Heart left ventricle (tissue), 16 donors: ENCODE measurements around the gene CUEDC2. TPM values are rescaled to one million over a fixed set of nuclear protein-coding genes. Genes with fewer than 3 reads are reported as not detected.
"Not testable (repeated sequence)": the region's sequence is repeated elsewhere in the genome, so short reads cannot be mapped to it uniquely, and the experiment has no call there.

Experiments used
- ATAC-seq, 4 donors: fragments of 200-7000 bp; cut with Tn5 transposase; one replicate each; pipeline ENCODE4 v1.9.1; 2020 to 2022; ENCODE audit warnings: moderate library complexity in 4 of 4, mild to moderate bottlenecking in 3 of 4, moderate number of reproducible peaks in 1 of 4
- DNase-seq, 5 donors: peaks; one replicate each; pipeline ENCODE4 v3.0.0-alpha.2; 2020
- H3K27ac ChIP-seq, 12 donors: fragments of 200-600 bp; sonication (generic) in 4 of 12; one replicate each; pipeline versions ENCODE4 v1.5.0 to v1.8.0; 2016 to 2022; ENCODE audit warnings: mild to moderate bottlenecking in 2 of 12
- H3K27me3 ChIP-seq, 9 donors: fragments of 200-600 bp; sonication (generic) in 2 of 9; one replicate each; pipeline versions ENCODE4 v1.5.1 to v1.8.0; 2016 to 2022; ENCODE audit warnings: mild to moderate bottlenecking in 3 of 9
- H3K36me3 ChIP-seq, 9 donors: fragments of 200-600 bp; sonication (generic) in 2 of 9; one replicate each; pipeline versions ENCODE4 v1.5.0 to v1.8.0; 2018 to 2022; ENCODE audit warnings: mild to moderate bottlenecking in 2 of 9
- H3K4me1 ChIP-seq, 12 donors: fragments of 200-600 bp; sonication (generic) in 4 of 12; one replicate each; pipeline versions ENCODE4 v1.5.0 to v1.8.0; 2016 to 2022; ENCODE audit warnings: mild to moderate bottlenecking in 3 of 12
- H3K4me3 ChIP-seq, 12 donors: fragments of 200-600 bp; sonication (generic) in 4 of 12; one replicate each; pipeline versions ENCODE4 v1.5.0 to v1.8.0; 2017 to 2022; ENCODE audit warnings: mild to moderate bottlenecking in 9 of 12, moderate library complexity in 4 of 12
- H3K9me3 ChIP-seq, 12 donors: fragments of 200-600 bp; sonication (generic) in 4 of 12; one replicate each; pipeline versions ENCODE4 v1.5.0 to v1.8.0; 2016 to 2022; ENCODE audit warnings: mild to moderate bottlenecking in 1 of 12
- CTCF ChIP-seq, 12 donors: fragments of 200-600 bp; sonication (generic) in 4 of 12; IDR thresholded peaks; one replicate each; pipeline versions ENCODE4 v1.5.0 to v1.8.0; 2018 to 2022; ENCODE audit warnings: antibody characterized with exemption in 12 of 12, mild to moderate bottlenecking in 5 of 12
- POLR2A ChIP-seq, 2 donors: fragments of 450-650 bp; IDR thresholded peaks; one replicate each; pipeline ENCODE4 v1.6.1; 2017; ENCODE audit warnings: antibody characterized with exemption in 2 of 2, mild to moderate bottlenecking in 2 of 2, moderate library complexity in 2 of 2
- WGBS, 4 donors: extraction: QIAGEN DNeasy Blood & Tissue Kit in 2 of 4; methylation state at CpG; one replicate each; pipeline versions ENCODE4 v1.1.5 to v1.1.7; 2013 to 2018; 5-methylcytosine and 5-hydroxymethylcytosine counted together
- intact Hi-C, 10 donors: fragments of 100-400 bp; cut with DNase I; formaldehyde crosslinking; loops; one replicate each; pipeline versions ENCODE4 v1.11.1 to v1.14.2; 2022
- polyA plus RNA-seq, 2 donors: library from polyadenylated mRNA; stranded (reverse); fragments of 200-250 nt; gene quantifications; one replicate each; pipeline ENCODE4 v1.2.3, GENCODE V29; 2013
- total RNA-seq, 9 donors: library from RNA; depleted of rRNA in 2 of 9; stranded (reverse); fragments of >200 nt in 2 of 9; fragmentation: NEBNext Ultra II Directional in 3 of 9; extraction: Animal tissue kit (Norgen Biotek cat#: 25700) in 3 of 9; gene quantifications; one replicate each; pipeline versions ENCODE4 v1.1.0 to v1.2.4, GENCODE V29; 2016 to 2023
- donor health status: ischemic (EF 13 %, LVEDD 7.1; RV severe dilation, severe dysfunction).
- donor health status: healthy with polysubstance abuse.
- donor health status: DM: no; HTN: yes; CAD: no.
- donor health status: DM: no; HTN: no; CAD: no.
- donor health status: ischemic (EF 25% LVEDD 6.9; RV normal size, moderate dysfunction).
- donor health status: ischemic (EF 25% LVEDD 5.7; RV mildly dilated, moderate dysfunction).
- donor health status: healthy.
- donor health status: DM: yes; HTN: yes; CAD: no.
- donor health status: ischemic (EF 35%, LVEDD 5.7; RV mildly dilated, moderate dysfunction).
- donor health status: nonischemic (EF 11% LVEDD 7.7; RV severe dilation, severe dysfunction).
- donor health status: DM: yes; HTN: yes; CAD: no.
- donor health status: PGD.
- donor health status: ischemic (EF 29% LVEDD 5.4; RV normal size, mild dysfunction).
- donor health status: nonischemic (EF 23%, LVEDD 6.1; RV moderate dilation, normal function).

The CUEDC2 gene
- total and polyA plus RNA-seq, 11 donors, result 62.0 to 107 (median 79.2) TPM

DNA sequence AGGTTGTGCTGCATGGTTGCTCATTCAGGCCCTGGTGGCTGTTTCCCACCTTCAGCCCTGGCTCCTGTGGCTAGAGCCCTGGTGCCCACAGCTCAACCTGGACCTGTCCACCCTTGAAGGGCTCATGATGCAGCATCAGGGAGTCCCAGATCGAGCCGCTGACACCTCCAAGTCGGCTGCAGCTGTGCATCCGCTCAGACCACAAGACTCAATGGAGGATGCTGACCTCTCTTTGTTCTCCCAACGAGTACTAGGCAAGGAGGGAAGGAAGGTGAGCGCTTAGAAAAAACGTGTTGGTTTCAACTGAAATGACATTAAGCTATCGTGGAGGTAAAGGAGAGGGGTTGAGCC is 28.4 kb upstream of the CUEDC2 start:
- intact Hi-C loops, result loop anchor here in 1 of 10 donors (5.0 kb wide), 1 partner anchor 39 kb away; the partner anchor contains the start of gene FBXL15
- no peak for DNase-seq
- Histone ChIP-seq H3K4me3 (peak overlapping the region; percentile 29 to 87 (median 60)), H3K27me3 (no peaks in the 10 kb centered on the region), H3K4me1 (peaks cover 0 to 29% (median 14%) of the 10 kb centered on the region in 12 donors), H3K36me3 (peaks cover 0 to 5% (median 0%) of the 10 kb centered on the region in 9 donors), H3K27ac (peak overlapping the region in 5 of 12 donors; percentile 0 to 62 (median 22)), H3K9me3 (no peaks in the 10 kb centered on the region)
- 23 to 40% (median 33%) methylated on average over 8 of the region's 8 CpGs for WGBS, 4 donors
- no peak for TF ChIP-seq POLR2A (IDR thresholded peaks at IDR 0.05)
- TF ChIP-seq CTCF (IDR thresholded peaks at IDR 0.05), result no peak
- peak in 2 of 4 donors; percentile 6 to 11 for ATAC-seq

DNA sequence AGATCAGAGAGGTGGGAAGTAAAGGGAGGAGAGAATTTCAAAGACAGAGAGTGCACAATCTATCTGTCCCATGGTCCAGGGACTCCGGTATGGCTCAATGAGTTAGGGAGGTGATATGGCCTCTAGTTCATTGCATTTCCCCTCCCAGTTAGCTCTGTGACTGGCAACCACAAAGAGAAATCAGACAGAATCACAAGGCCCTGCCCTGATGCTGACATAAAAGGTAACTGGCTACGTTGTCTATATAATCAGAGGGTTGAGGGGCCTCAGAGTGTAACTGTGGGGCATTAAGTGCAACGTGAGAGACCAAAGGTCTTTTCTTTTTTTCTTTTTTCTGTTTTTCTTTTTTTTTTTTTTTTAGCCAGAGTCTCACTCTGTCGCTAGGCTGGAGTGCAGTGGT is 26.3 kb upstream of the CUEDC2 start:
- 83 to 89% (median 85%) methylated on average over 4 of the region's 4 CpGs for WGBS, 4 donors
- Histone ChIP-seq H3K4me1 (peaks cover 0 to 32% (median 14%) of the 10 kb centered on the region in 12 donors), H3K4me3 (no peak overlapping the region), H3K9me3 (no peaks in the 10 kb centered on the region), H3K36me3 (peaks cover 0 to 11% (median 0%) of the 10 kb centered on the region in 9 donors), H3K27me3 (no peaks in the 10 kb centered on the region), H3K27ac (no peak overlapping the region)
- ATAC-seq, result no peak
- intact Hi-C loops, result no loop called here
- DNase-seq, result no peak
- TF ChIP-seq POLR2A (IDR thresholded peaks at IDR 0.05) (no peak), CTCF (IDR thresholded peaks at IDR 0.05) (no peak)

GRCh38 chr10:102457591-102458150 is 25.3 kb upstream of the CUEDC2 start:
- H3K4me1 ChIP-seq, result peaks cover 0 to 39% (median 13%) of the 10 kb centered on the region in 12 donors
- TF ChIP-seq POLR2A (IDR thresholded peaks at IDR 0.05), result no peak
- no peak for TF ChIP-seq CTCF (IDR thresholded peaks at IDR 0.05)
- no peak for ATAC-seq

GRCh38 chr10:102455893-102456471 is 23.6 kb upstream of the CUEDC2 start:
- Histone ChIP-seq H3K27ac (peak overlapping the region in 1 of 12 donors; percentile 55), H3K4me3 (no peak overlapping the region), H3K36me3 (peaks cover 0 to 11% (median 0%) of the 10 kb centered on the region in 9 donors), H3K9me3 (no peaks in the 10 kb centered on the region), H3K27me3 (no peaks in the 10 kb centered on the region), H3K4me1 (peaks cover 0 to 42% (median 11%) of the 10 kb centered on the region in 12 donors)
- WGBS, 4 donors, result 83 to 88% (median 85%) methylated on average over 7 of the region's 7 CpGs
- intact Hi-C loops, result no loop called here
- TF ChIP-seq POLR2A (IDR thresholded peaks at IDR 0.05) (no peak), CTCF (IDR thresholded peaks at IDR 0.05) (no peak)
- peak in 1 of 4 donors; percentile 21 for ATAC-seq
- no peak for DNase-seq

More at GRCh38 chr10:102457591-102458150, 25.3 kb upstream of the CUEDC2 start:
- Histone ChIP-seq H3K27me3 (no peaks in the 10 kb centered on the region), H3K36me3 (peaks cover 0 to 11% (median 0%) of the 10 kb centered on the region in 9 donors), H3K27ac (no peak overlapping the region), H3K9me3 (no peaks in the 10 kb centered on the region), H3K4me3 (no peak overlapping the region)
- WGBS, 4 donors, result 81 to 85% (median 83%) methylated on average over 9 of the region's 9 CpGs
- DNase-seq, result no peak
- intact Hi-C loops, result no loop called here

GRCh38 chr10:102454662-102455487 is 22.5 kb upstream of the CUEDC2 start:
- intact Hi-C loops, result not testable (repeated sequence)
- H3K27ac ChIP-seq, result peak overlapping the region in 1 of 12 donors; percentile 91
- WGBS, 4 donors, result 74 to 84% (median 78%) methylated on average over 13 of the region's 13 CpGs

More at GRCh38 chr10:102454662-102455487, 22.5 kb upstream of the CUEDC2 start:
- peaks cover 0 to 11% (median 0%) of the 10 kb centered on the region in 9 donors for H3K36me3 ChIP-seq
- not testable (repeated sequence) for DNase-seq, ATAC-seq, H3K9me3 ChIP-seq, H3K4me3 ChIP-seq, H3K27me3 ChIP-seq
- peaks cover 0 to 43% (median 13%) of the 10 kb centered on the region in 12 donors for H3K4me1 ChIP-seq
